Measurements from ENCODE around the gene MRPL49. TPM values are rescaled to one million over a fixed set of nuclear protein-coding genes. Genes with fewer than 3 reads are reported as not detected.

MRPL49 gene
- total and polyA plus RNA-seq, 2 of the 13 experiments (the other 11 are each of a cell fraction or from before 2014, with no cell fraction given) = 39.2 to 53.3 TPM

DNA sequence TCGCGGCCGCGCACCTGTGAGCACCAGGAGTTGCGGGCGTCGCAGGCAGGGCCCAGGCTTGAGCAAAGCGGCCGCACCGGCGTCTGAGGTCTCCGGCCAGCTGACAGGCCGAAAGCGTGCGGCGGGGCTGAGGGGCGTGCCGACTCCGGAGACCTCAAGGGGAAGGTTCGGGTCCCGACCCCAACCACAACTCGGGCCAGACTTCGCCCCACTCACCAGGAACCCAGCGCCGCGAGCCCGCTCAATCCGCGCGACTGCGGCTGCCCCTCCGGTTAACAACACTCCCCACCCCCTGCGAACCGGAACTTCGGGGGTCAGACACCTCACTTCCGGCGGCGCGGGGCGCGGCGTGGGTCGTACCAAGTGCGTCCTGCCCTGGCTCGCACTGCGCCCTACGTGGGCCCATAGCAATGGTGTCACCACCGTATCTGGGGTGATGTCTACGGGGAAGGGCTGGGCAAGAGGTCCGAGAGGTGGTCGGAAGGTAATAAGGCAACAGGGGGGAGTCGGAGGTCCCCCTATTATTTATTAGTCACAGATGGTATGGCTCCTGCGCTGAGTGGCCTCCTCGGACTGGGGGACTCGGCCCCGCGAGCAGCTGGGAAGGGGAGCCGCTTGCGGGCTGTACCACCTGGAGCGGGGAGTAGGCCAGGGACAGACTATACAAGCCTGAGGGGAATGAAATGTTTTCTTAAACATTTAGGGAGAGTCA, 12.3 kb downstream of the MRPL49 start, which contains the start of gene SYVN1 (continued):
- TF ChIP-seq, protein P1, sequence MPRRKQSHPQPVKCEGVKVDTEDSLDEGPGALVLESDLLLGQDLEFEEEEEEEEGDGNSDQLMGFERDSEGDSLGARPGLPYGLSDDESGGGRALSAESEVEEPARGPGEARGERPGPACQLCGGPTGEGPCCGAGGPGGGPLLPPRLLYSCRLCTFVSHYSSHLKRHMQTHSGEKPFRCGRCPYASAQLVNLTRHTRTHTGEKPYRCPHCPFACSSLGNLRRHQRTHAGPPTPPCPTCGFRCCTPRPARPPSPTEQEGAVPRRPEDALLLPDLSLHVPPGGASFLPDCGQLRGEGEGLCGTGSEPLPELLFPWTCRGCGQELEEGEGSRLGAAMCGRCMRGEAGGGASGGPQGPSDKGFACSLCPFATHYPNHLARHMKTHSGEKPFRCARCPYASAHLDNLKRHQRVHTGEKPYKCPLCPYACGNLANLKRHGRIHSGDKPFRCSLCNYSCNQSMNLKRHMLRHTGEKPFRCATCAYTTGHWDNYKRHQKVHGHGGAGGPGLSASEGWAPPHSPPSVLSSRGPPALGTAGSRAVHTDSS (CRISPR knock-in tag; conservative IDR thresholded peaks at IDR 0.05) = no peak
- TF ChIP-seq POLR2G (IDR thresholded peaks at IDR 0.05; ENCODE audit: low read depth, low read length) = peak; percentile 77
- no peak for TF ChIP-seq ZNF839 (CRISPR knock-in tag; IDR thresholded peaks at IDR 0.05; ENCODE audit: borderline replicate concordance)
- TF ChIP-seq TARDBP (CRISPR knock-in tag; IDR thresholded peaks at IDR 0.05) = peak; percentile 39; the same call in 1 of the 2 replicates
- TF ChIP-seq ATF7-NPFF (CRISPR knock-in tag; IDR thresholded peaks at IDR 0.05; ENCODE audit: low read depth) = peak; percentile 43; the same call in 1 of the 2 replicates
- no peak for TF ChIP-seq ZNF468 (CRISPR knock-in tag; IDR thresholded peaks at IDR 0.05)
- TF ChIP-seq, protein P2, sequence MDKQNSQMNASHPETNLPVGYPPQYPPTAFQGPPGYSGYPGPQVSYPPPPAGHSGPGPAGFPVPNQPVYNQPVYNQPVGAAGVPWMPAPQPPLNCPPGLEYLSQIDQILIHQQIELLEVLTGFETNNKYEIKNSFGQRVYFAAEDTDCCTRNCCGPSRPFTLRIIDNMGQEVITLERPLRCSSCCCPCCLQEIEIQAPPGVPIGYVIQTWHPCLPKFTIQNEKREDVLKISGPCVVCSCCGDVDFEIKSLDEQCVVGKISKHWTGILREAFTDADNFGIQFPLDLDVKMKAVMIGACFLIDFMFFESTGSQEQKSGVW (CRISPR knock-in tag; IDR thresholded peaks at IDR 0.05; ENCODE audit: borderline replicate concordance) = no peak
- TF ChIP-seq, protein P3, sequence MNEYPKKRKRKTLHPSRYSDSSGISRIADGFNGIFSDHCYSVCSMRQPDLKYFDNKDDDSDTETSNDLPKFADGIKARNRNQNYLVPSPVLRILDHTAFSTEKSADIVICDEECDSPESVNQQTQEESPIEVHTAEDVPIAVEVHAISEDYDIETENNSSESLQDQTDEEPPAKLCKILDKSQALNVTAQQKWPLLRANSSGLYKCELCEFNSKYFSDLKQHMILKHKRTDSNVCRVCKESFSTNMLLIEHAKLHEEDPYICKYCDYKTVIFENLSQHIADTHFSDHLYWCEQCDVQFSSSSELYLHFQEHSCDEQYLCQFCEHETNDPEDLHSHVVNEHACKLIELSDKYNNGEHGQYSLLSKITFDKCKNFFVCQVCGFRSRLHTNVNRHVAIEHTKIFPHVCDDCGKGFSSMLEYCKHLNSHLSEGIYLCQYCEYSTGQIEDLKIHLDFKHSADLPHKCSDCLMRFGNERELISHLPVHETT (CRISPR knock-in tag; conservative IDR thresholded peaks at IDR 0.05) = peak; percentile 94
- no peak for TF ChIP-seq HMG20B (CRISPR knock-in tag; conservative IDR thresholded peaks at IDR 0.05)
- peak; percentile 68; the same call in 1 of the 2 replicates for TF ChIP-seq ZNF589 (CRISPR knock-in tag; conservative IDR thresholded peaks at IDR 0.05)
- no peak for TF ChIP-seq ADNP (CRISPR knock-in tag; IDR thresholded peaks at IDR 0.05)
- TF ChIP-seq, protein P4, sequence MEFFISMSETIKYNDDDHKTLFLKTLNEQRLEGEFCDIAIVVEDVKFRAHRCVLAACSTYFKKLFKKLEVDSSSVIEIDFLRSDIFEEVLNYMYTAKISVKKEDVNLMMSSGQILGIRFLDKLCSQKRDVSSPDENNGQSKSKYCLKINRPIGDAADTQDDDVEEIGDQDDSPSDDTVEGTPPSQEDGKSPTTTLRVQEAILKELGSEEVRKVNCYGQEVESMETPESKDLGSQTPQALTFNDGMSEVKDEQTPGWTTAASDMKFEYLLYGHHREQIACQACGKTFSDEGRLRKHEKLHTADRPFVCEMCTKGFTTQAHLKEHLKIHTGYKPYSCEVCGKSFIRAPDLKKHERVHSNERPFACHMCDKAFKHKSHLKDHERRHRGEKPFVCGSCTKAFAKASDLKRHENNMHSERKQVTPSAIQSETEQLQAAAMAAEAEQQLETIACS (CRISPR knock-in tag; IDR thresholded peaks at IDR 0.05) = no peak
- TF ChIP-seq, protein P5, sequence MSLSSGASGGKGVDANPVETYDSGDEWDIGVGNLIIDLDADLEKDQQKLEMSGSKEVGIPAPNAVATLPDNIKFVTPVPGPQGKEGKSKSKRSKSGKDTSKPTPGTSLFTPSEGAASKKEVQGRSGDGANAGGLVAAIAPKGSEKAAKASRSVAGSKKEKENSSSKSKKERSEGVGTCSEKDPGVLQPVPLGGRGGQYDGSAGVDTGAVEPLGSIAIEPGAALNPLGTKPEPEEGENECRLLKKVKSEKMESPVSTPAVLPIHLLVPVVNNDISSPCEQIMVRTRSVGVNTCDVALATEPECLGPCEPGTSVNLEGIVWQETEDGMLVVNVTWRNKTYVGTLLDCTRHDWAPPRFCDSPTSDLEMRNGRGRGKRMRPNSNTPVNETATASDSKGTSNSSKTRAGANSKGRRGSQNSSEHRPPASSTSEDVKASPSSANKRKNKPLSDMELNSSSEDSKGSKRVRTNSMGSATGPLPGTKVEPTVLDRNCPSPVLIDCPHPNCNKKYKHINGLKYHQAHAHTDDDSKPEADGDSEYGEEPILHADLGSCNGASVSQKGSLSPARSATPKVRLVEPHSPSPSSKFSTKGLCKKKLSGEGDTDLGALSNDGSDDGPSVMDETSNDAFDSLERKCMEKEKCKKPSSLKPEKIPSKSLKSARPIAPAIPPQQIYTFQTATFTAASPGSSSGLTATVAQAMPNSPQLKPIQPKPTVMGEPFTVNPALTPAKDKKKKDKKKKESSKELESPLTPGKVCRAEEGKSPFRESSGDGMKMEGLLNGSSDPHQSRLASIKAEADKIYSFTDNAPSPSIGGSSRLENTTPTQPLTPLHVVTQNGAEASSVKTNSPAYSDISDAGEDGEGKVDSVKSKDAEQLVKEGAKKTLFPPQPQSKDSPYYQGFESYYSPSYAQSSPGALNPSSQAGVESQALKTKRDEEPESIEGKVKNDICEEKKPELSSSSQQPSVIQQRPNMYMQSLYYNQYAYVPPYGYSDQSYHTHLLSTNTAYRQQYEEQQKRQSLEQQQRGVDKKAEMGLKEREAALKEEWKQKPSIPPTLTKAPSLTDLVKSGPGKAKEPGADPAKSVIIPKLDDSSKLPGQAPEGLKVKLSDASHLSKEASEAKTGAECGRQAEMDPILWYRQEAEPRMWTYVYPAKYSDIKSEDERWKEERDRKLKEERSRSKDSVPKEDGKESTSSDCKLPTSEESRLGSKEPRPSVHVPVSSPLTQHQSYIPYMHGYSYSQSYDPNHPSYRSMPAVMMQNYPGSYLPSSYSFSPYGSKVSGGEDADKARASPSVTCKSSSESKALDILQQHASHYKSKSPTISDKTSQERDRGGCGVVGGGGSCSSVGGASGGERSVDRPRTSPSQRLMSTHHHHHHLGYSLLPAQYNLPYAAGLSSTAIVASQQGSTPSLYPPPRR (CRISPR knock-in tag; IDR thresholded peaks at IDR 0.05; ENCODE audit: borderline replicate concordance) = peak; percentile 45
- 0 out of 2 replicates have a peak, but pooled peaks have one; percentile 68 for TF ChIP-seq ZNF672 (CRISPR knock-in tag; IDR thresholded peaks at IDR 0.05)
- TF ChIP-seq, protein P6, sequence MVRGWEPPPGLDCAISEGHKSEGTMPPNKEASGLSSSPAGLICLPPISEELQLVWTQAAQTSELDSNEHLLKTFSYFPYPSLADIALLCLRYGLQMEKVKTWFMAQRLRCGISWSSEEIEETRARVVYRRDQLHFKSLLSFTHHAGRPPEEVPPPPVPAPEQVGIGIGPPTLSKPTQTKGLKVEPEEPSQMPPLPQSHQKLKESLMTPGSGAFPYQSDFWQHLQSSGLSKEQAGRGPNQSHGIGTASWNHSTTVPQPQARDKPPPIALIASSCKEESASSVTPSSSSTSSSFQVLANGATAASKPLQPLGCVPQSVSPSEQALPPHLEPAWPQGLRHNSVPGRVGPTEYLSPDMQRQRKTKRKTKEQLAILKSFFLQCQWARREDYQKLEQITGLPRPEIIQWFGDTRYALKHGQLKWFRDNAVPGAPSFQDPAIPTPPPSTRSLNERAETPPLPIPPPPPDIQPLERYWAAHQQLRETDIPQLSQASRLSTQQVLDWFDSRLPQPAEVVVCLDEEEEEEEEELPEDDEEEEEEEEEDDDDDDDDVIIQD (CRISPR knock-in tag; IDR thresholded peaks at IDR 0.05; ENCODE audit: low read depth) = no peak
- TF ChIP-seq PHF20 (CRISPR knock-in tag; IDR thresholded peaks at IDR 0.05) = peak; percentile 75; the same call in 1 of the 2 replicates
- peak; percentile 83 for TF ChIP-seq ZMAT3 (CRISPR knock-in tag; conservative IDR thresholded peaks at IDR 0.05)

All from HepG2 (cell line).